Upper lobe of right lung (tissue), 1 donor: ENCODE measurements around the gene TDRD9. TPM values are rescaled to one million over a fixed set of nuclear protein-coding genes. Genes with fewer than 3 reads are reported as not detected.

Experiments
- ATAC-seq: fragments of 200-7000 bp; cut with Tn5 transposase; one replicate; pipeline ENCODE4 v1.9.1; 2020; ENCODE audit warnings: mild to moderate bottlenecking, moderate library complexity
- DNase-seq: peaks from one replicate; pipeline ENCODE4 v3.0.0-alpha.2; 2020
- H3K27ac ChIP-seq: fragments of 200-600 bp; one replicate; pipeline ENCODE4 v1.8.0; 2022
- H3K27me3 ChIP-seq: fragments of 200-600 bp; one replicate; pipeline ENCODE4 v1.8.0; 2022; ENCODE audit warnings: mild to moderate bottlenecking
- H3K36me3 ChIP-seq: fragments of 200-600 bp; one replicate; pipeline ENCODE4 v1.8.0; 2022
- H3K4me1 ChIP-seq: fragments of 200-600 bp; one replicate; pipeline ENCODE4 v1.8.0; 2022
- H3K4me3 ChIP-seq: fragments of 200-600 bp; one replicate; pipeline ENCODE4 v1.8.0; 2022; ENCODE audit warnings: mild to moderate bottlenecking
- H3K9me3 ChIP-seq: fragments of 200-600 bp; one replicate; pipeline ENCODE4 v1.8.0; 2022
- intact Hi-C: fragments of 100-400 bp; cut with DNase I; formaldehyde crosslinking; loops from one replicate; pipeline ENCODE4 v1.11.0; 2022
- total RNA-seq: library from RNA; stranded (reverse); fragmentation: NEBNext Ultra II Directional; extraction: Animal tissue kit (Norgen Biotek cat#: 25700); gene quantifications from one replicate; pipeline ENCODE4 v1.2.1, GENCODE V29; 2021
- TF ChIP-seq, protein P1 (sequence below): fragments of 200-600 bp; IDR thresholded peaks from one replicate; pipeline ENCODE4 v1.8.0; 2022; ENCODE audit warnings: antibody characterized with exemption
- donor health status: DM: no; HTN: yes; CAD: no; lungs with severe emphysema.

The TDRD9 gene
- total RNA-seq, 1 donor from 2014 or later: 6.2 TPM

DNA sequence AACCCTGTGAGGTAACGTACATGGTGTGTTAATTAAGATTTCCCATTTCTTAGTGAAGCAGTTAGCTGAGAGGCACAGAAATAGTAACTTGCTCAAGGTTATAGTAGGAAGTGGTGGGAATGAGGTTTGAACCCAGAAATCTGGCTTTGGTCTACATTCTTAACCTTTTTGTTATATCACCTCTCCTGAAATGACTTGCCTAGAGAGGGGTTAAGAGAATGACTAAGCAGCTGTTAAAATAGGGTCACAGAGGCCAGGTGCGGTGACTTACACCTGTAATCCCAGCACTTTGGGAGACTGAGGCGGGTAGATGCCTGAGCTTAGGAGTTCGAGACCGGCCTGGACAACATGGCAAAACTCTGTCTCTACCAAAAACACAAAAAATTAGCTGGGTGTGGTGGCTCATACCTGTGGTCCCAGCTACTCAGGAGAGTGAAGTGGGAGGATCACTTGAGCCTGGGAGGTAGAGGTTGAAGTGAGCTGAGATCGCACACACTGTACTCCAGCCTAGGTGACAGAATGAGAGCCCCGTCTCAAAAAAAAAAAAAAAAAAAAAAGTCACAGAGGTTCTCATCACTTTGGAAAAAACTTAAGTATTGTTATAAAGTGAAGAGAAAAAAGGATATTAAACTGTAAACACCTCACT is 71.7 kb downstream of the TDRD9 start:
- Histone ChIP-seq H3K9me3 (no peaks in the 10 kb centered on the region), H3K27me3 (no peaks in the 10 kb centered on the region), H3K36me3 (no peaks in the 10 kb centered on the region), H3K4me3 (no peak overlapping the region), H3K4me1 (no peaks in the 10 kb centered on the region), H3K27ac (no peak overlapping the region)
- DNase-seq (no peak), ATAC-seq (peak; percentile 50)
- TF ChIP-seq, protein P1, sequence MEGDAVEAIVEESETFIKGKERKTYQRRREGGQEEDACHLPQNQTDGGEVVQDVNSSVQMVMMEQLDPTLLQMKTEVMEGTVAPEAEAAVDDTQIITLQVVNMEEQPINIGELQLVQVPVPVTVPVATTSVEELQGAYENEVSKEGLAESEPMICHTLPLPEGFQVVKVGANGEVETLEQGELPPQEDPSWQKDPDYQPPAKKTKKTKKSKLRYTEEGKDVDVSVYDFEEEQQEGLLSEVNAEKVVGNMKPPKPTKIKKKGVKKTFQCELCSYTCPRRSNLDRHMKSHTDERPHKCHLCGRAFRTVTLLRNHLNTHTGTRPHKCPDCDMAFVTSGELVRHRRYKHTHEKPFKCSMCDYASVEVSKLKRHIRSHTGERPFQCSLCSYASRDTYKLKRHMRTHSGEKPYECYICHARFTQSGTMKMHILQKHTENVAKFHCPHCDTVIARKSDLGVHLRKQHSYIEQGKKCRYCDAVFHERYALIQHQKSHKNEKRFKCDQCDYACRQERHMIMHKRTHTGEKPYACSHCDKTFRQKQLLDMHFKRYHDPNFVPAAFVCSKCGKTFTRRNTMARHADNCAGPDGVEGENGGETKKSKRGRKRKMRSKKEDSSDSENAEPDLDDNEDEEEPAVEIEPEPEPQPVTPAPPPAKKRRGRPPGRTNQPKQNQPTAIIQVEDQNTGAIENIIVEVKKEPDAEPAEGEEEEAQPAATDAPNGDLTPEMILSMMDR: no peak
- intact Hi-C loops: no loop called here

- no peak overlapping the region for H3K4me3 ChIP-seq
- intact Hi-C loops: no loop called here
- TF ChIP-seq, protein P1: peak; percentile 17
- H3K27me3 ChIP-seq: no peaks in the 10 kb centered on the region
- H3K4me1 ChIP-seq: no peaks in the 10 kb centered on the region
- DNase-seq: no peak
- H3K9me3 ChIP-seq: no peaks in the 10 kb centered on the region
- ATAC-seq: peak; percentile 58
- no peaks in the 10 kb centered on the region for H3K36me3 ChIP-seq
- no peak overlapping the region for H3K27ac ChIP-seq
Measured at GRCh38 chr14:104001003-104001402, 72.7 kb downstream of the TDRD9 start.

DNA sequence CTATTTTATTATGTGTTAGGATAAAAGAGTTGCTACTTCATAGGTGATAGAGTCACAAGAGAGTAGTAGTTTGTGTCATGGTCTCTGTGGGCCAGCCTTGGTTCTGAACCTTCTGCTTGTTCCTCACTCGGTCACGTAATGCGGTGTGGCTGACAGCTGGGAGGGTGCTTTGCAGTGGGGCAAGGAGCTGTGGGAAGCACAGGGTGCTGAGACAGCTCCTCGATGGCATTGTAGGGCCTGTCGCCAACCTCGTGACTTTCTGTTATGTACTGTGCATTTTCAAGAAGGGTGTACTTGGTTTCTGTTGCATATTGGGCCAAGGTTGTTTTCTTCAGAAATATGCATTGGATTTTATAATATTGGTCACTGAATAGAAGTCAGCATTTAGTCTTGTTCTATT is 75.4 kb downstream of the TDRD9 start:
- intact Hi-C loops: no loop called here

DNA sequence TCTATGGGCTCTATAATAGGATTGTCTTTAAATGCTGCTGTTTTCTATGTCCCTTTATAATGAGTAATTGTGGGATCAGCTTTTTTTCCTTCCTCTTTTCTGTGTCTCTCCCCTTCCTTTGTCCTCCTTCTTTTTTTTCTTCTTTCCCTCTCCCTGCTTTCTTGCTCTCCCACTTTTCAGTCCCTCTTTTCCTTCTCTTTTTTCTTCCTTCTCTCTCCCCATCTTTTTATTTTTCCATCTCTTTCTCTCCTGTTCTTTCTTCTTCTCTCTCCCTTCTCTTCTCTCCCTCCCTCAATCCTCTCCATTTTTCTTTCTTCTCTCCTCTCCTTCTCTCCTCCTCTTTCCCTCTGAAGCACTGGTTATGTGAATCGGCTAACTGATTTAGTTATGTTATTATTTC is 76.6 kb downstream of the TDRD9 start:
- DNase-seq (no peak), ATAC-seq (no peak)
- intact Hi-C loops: no loop called here
- Histone ChIP-seq H3K9me3 (no peaks in the 10 kb centered on the region), H3K27me3 (no peaks in the 10 kb centered on the region), H3K4me3 (no peak overlapping the region), H3K27ac (no peak overlapping the region), H3K36me3 (no peaks in the 10 kb centered on the region), H3K4me1 (no peaks in the 10 kb centered on the region)
- TF ChIP-seq, protein P1: no peak

More for the DNA sequence above, 75.4 kb downstream of the TDRD9 start:
- ATAC-seq (peak; percentile 22), DNase-seq (no peak)
- H3K4me1 ChIP-seq: no peaks in the 10 kb centered on the region
- no peak overlapping the region for H3K4me3 ChIP-seq
- H3K36me3 ChIP-seq: no peaks in the 10 kb centered on the region
- no peak overlapping the region for H3K27ac ChIP-seq
- H3K9me3 ChIP-seq: no peaks in the 10 kb centered on the region
- no peaks in the 10 kb centered on the region for H3K27me3 ChIP-seq
- TF ChIP-seq, protein P1: no peak

- Histone ChIP-seq H3K27me3 (no peaks in the 10 kb centered on the region), H3K4me3 (no peak overlapping the region), H3K36me3 (no peaks in the 10 kb centered on the region), H3K4me1 (no peaks in the 10 kb centered on the region), H3K27ac (no peak overlapping the region), H3K9me3 (no peaks in the 10 kb centered on the region)
- TF ChIP-seq, protein P1: no peak
- ATAC-seq (no peak), DNase-seq (no peak)
- intact Hi-C loops: no loop called here
Measured at GRCh38 chr14:104005489-104005888, 77.2 kb downstream of the TDRD9 start.

DNA sequence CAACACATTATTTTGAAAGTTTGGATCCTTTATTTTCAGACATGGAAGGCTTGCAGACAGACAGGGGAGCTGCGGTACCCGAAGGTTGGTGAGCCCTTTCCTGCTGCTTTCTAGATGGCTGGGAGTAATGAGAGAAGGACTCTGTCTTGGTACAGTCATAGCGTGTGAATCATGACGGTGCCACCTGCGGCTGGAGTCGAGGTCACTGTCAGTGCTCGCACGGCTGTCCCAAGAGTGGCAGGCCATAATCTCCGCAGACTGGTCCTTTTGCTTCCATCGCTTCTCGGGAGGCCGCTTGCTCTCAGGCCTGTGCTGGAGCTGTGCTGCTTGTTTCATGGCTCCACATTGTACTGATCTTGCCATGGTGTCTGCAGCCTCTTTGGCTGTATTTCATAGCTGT is 78.9 kb downstream of the TDRD9 start:
- Histone ChIP-seq H3K4me3 (no peak overlapping the region), H3K9me3 (no peaks in the 10 kb centered on the region), H3K36me3 (no peaks in the 10 kb centered on the region), H3K4me1 (no peaks in the 10 kb centered on the region), H3K27ac (no peak overlapping the region), H3K27me3 (no peaks in the 10 kb centered on the region)
- ATAC-seq: no peak
- TF ChIP-seq, protein P1: no peak
- DNase-seq: no peak
- intact Hi-C loops: no loop called here
